Activated CD8-positive, alpha-beta memory T cell treated with anti-CD3 and anti-CD28 coated beads, Interleukin-2, amount 50 U/mL, for 48 hours (primary cell): ENCODE data around the gene NIP7.
"Not testable (repeated sequence)": the region's sequence is repeated elsewhere in the genome, so short reads cannot be mapped to it uniquely, and the experiment has no call there.

Source experiments
- DNase-seq: peaks from one replicate; pipeline ENCODE4 v3.0.0-alpha.2; 2020

The NIP7 gene

GRCh38 chr16:69339289-69340094 is at the start of gene NIP7, which contains the start of gene COG8:
TSS of gene NIP7 (plus strand) at chr16:69339772. CDS start at chr16:69339830, 58 bp downstream.
TSS of gene COG8 (minus strand) at chr16:69339564. CDS start at chr16:69339552, 12 bp downstream.
- DNase-seq, result peak; percentile 94

GRCh38 chr16:69291657-69292056 is 47.9 kb upstream of the NIP7 start:
- DNase-seq, result not testable (repeated sequence)

- DNase-seq, result no peak
Measured at GRCh38 chr16:69293401-69293800, 46.2 kb upstream of the NIP7 start.

GRCh38 chr16:69294051-69294450 is 45.5 kb upstream of the NIP7 start:
- no peak for DNase-seq

- DNase-seq, result not testable (repeated sequence)
Measured at GRCh38 chr16:69296771-69297170, 42.8 kb upstream of the NIP7 start.

- no peak for DNase-seq
Measured at GRCh38 chr16:69298261-69298660, 41.3 kb upstream of the NIP7 start.

- DNase-seq, result no peak
Measured at GRCh38 chr16:69301187-69301586, 38.4 kb upstream of the NIP7 start.

- DNase-seq, result no peak
Measured at GRCh38 chr16:69301861-69302260, 37.7 kb upstream of the NIP7 start.

GRCh38 chr16:69302301-69302700 is 37.3 kb upstream of the NIP7 start:
- DNase-seq, result no peak

- DNase-seq, result no peak
Measured at GRCh38 chr16:69306031-69306430, 33.5 kb upstream of the NIP7 start.

- DNase-seq, result no peak
Measured at GRCh38 chr16:69307091-69307490, 32.5 kb upstream of the NIP7 start.

GRCh38 chr16:69307856-69308255 is 31.7 kb upstream of the NIP7 start:
- no peak for DNase-seq

GRCh38 chr16:69309316-69309715 is 30.3 kb upstream of the NIP7 start:
- no peak for DNase-seq

- peak; percentile 100 for DNase-seq
Measured at GRCh38 chr16:69310653-69311532, 28.7 kb upstream of the NIP7 start, which contains the start of gene VPS4A. TSS of gene VPS4A (plus strand) at chr16:69311350. CDS start at chr16:69311512, 162 bp downstream.

- DNase-seq, result peak; percentile 79
Measured at GRCh38 chr16:69311533-69312387, 27.8 kb upstream of the NIP7 start.

GRCh38 chr16:69313469-69313868 is 26.1 kb upstream of the NIP7 start:
- DNase-seq, result no peak

- DNase-seq, result no peak
Measured at GRCh38 chr16:69314534-69314933, 25.0 kb upstream of the NIP7 start.

GRCh38 chr16:69315486-69316311 is 23.9 kb upstream of the NIP7 start:
- no peak for DNase-seq

GRCh38 chr16:69316595-69317034 is 23.0 kb upstream of the NIP7 start:
- DNase-seq, result no peak

GRCh38 chr16:69318177-69318910 is 21.2 kb upstream of the NIP7 start:
- no peak for DNase-seq

- no peak for DNase-seq
Measured at GRCh38 chr16:69318911-69319289, 20.7 kb upstream of the NIP7 start.
